ENCODE data around the gene DLGAP1.

DLGAP1 gene

DNA sequence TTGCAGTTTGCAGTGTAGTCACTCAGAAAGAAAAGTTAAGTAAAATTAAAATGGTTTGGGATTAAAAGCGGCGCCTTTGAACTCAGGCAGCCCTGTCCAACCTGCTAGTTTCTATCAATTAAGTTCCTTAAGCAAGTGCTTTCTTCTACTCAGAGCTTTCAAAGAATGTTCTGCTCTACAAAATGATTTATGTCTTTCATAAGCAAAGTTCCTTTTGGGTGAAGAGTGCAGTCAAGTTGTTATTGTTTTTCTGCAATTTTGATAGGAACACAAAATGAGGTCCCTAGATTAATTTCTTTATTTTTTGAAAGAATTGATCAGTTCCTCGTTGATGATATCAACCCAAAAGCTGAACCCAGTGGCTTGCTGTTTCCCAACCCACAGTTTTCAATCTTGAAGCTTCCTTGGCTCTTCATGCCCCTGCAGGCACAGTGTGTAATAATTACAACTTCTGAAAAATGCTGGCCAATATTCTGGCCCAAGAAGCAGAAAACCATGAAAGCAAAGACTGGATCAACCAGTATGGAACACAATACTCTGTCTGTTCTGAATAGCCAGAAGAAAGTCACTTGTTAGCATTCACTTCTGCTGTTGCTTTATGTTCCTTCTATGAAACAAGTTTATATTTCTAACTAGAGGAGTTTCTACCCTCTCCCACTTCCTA, 916.0 kb downstream of the DLGAP1 start:
- H3K9me3 ChIP-seq (ENCODE audit: control insufficient read depth, low read length): no peaks in the 10 kb centered on the region
- no peaks in the 10 kb centered on the region for H3K36me3 ChIP-seq (ENCODE audit: control insufficient read depth, insufficient read depth, low read length)
- peaks cover 22% of the 10 kb centered on the region for H3K4me1 ChIP-seq (ENCODE audit: control insufficient read depth, insufficient read depth, low read length)
- no peaks in the 10 kb centered on the region for H3K27me3 ChIP-seq (ENCODE audit: control insufficient read depth, insufficient read depth, low read length)
- no peak overlapping the region for H3K4me3 ChIP-seq (ENCODE audit: low read length)
- H3K9ac ChIP-seq (ENCODE audit: low read length): no peak overlapping the region

DNA sequence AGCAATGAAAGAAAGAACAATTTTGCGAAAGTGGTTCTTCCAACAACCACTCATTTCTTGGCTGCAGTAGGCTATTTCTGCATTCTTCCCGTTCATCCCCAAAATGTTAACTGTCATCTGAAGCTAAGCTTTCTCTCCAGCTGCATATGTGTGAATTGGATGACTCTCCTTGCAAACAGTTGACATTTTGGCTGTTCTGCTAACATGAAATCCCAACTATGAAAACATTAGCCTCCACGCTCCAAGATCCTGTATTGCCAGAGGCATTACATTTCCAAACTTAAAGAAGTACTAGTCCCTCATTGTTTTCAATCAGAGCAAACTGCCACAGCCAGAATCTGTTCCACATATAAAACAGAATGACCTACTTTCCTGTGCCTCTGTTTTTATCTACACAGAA, 916.7 kb downstream of the DLGAP1 start:
- no peaks in the 10 kb centered on the region for H3K9me3 ChIP-seq (ENCODE audit: control insufficient read depth, low read length)
- H3K4me3 ChIP-seq (ENCODE audit: low read length): no peak overlapping the region
- H3K4me1 ChIP-seq (ENCODE audit: control insufficient read depth, insufficient read depth, low read length): peaks cover 22% of the 10 kb centered on the region
- H3K27me3 ChIP-seq (ENCODE audit: control insufficient read depth, insufficient read depth, low read length): no peaks in the 10 kb centered on the region
- no peak overlapping the region for H3K9ac ChIP-seq (ENCODE audit: low read length)
- no peaks in the 10 kb centered on the region for H3K36me3 ChIP-seq (ENCODE audit: control insufficient read depth, insufficient read depth, low read length)

DNA sequence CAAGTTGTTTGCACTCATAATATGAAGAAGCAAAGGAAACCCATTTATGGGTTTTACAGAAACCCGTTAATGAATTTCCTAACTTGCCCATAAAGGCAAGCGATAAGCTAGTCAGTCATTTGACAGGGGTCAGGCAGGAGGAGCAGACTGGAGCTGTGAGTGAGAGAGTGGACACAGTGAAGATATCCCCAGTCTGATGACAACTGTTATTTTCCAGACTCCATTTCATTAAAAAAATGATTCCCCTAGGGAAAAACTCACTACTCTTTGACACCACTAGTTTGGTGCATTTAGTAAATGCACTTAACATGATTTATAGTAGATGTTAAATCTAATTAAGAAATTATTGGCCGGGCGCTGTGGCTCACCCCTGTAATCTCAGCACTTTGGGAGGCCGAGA, 924.3 kb downstream of the DLGAP1 start:
- no peaks in the 10 kb centered on the region for H3K27me3 ChIP-seq (ENCODE audit: control insufficient read depth, insufficient read depth, low read length)
- H3K9me3 ChIP-seq (ENCODE audit: control insufficient read depth, low read length): no peaks in the 10 kb centered on the region
- no peaks in the 10 kb centered on the region for H3K36me3 ChIP-seq (ENCODE audit: control insufficient read depth, insufficient read depth, low read length)
- H3K4me1 ChIP-seq (ENCODE audit: control insufficient read depth, insufficient read depth, low read length): peaks cover 8% of the 10 kb centered on the region
- no peak overlapping the region for H3K9ac ChIP-seq (ENCODE audit: low read length)
- H3K4me3 ChIP-seq (ENCODE audit: low read length): no peak overlapping the region

DNA sequence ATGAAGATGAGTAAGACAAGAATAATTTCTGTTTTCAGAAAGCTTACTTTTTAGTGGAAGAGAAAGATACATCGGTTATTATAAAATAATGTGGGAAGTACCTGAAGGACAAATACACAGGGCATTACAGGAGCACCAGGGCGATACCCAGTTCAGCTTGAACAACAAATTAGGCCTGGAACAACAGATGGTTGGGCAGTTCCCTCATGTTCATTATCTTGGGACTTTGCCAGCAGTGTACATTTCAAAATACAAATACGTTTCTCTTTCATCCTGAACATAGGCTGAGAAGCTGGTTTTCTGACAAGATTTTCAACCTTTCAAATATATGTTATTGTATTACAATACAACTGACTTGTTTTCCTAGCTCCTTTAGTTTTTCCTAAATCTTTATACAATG, 925.5 kb downstream of the DLGAP1 start:
- Histone ChIP-seq H3K9ac (ENCODE audit: low read length) (no peak overlapping the region), H3K4me3 (ENCODE audit: low read length) (no peak overlapping the region), H3K9me3 (ENCODE audit: control insufficient read depth, low read length) (no peaks in the 10 kb centered on the region), H3K4me1 (ENCODE audit: control insufficient read depth, insufficient read depth, low read length) (peaks cover 8% of the 10 kb centered on the region), H3K27me3 (ENCODE audit: control insufficient read depth, insufficient read depth, low read length) (no peaks in the 10 kb centered on the region), H3K36me3 (ENCODE audit: control insufficient read depth, insufficient read depth, low read length) (no peaks in the 10 kb centered on the region)

DNA sequence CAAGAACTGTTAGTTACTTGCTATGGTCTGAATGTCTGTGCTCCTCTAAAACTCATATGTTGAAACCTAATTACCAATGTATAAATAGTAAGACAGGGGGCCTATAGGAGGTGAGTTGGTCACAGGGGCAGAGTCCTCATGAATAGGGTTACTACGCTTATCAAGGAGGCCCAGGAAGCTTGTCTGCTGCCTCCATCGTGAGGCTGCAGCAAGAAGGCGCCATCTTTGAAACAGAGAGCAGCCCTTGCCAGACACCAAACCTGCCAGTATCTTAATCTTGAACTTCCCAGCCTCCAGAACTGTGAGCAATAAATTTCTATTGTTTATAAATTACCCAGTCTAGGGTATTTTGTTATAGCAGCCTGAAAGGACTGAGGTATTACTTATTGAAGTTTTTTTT, 926.0 kb downstream of the DLGAP1 start:
- H3K4me1 ChIP-seq (ENCODE audit: control insufficient read depth, insufficient read depth, low read length): peaks cover 8% of the 10 kb centered on the region
- H3K27me3 ChIP-seq (ENCODE audit: control insufficient read depth, insufficient read depth, low read length): no peaks in the 10 kb centered on the region

DNA sequence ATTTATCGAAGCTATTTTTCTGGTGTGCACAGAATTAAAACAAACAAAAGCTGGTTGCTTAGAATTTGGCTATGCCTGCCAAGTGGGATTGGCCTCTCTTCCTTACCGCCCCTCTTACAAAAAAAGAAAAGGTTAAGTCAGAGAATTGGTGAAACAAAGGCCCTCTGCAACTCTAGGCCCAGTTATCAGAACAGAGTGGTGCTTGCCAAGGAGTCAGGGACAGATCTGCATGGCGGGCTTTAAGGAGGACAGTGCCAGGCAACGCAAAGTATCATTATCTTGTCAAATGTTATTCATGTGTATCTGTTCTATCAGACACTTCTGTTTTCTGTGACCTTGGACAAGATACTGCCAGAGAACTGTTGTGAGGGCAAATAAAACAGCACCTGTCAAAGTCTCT, 926.9 kb downstream of the DLGAP1 start:
- no peaks in the 10 kb centered on the region for H3K36me3 ChIP-seq (ENCODE audit: control insufficient read depth, insufficient read depth, low read length)
- peaks cover 8% of the 10 kb centered on the region for H3K4me1 ChIP-seq (ENCODE audit: control insufficient read depth, insufficient read depth, low read length)
- no peak overlapping the region for H3K4me3 ChIP-seq (ENCODE audit: low read length)
- no peaks in the 10 kb centered on the region for H3K9me3 ChIP-seq (ENCODE audit: control insufficient read depth, low read length)
- H3K27me3 ChIP-seq (ENCODE audit: control insufficient read depth, insufficient read depth, low read length): no peaks in the 10 kb centered on the region
- H3K9ac ChIP-seq (ENCODE audit: low read length): no peak overlapping the region

More for the DNA sequence above, 926.0 kb downstream of the DLGAP1 start:
- Histone ChIP-seq H3K9me3 (ENCODE audit: control insufficient read depth, low read length) (no peaks in the 10 kb centered on the region), H3K9ac (ENCODE audit: low read length) (no peak overlapping the region), H3K4me3 (ENCODE audit: low read length) (no peak overlapping the region), H3K36me3 (ENCODE audit: control insufficient read depth, insufficient read depth, low read length) (no peaks in the 10 kb centered on the region)

DNA sequence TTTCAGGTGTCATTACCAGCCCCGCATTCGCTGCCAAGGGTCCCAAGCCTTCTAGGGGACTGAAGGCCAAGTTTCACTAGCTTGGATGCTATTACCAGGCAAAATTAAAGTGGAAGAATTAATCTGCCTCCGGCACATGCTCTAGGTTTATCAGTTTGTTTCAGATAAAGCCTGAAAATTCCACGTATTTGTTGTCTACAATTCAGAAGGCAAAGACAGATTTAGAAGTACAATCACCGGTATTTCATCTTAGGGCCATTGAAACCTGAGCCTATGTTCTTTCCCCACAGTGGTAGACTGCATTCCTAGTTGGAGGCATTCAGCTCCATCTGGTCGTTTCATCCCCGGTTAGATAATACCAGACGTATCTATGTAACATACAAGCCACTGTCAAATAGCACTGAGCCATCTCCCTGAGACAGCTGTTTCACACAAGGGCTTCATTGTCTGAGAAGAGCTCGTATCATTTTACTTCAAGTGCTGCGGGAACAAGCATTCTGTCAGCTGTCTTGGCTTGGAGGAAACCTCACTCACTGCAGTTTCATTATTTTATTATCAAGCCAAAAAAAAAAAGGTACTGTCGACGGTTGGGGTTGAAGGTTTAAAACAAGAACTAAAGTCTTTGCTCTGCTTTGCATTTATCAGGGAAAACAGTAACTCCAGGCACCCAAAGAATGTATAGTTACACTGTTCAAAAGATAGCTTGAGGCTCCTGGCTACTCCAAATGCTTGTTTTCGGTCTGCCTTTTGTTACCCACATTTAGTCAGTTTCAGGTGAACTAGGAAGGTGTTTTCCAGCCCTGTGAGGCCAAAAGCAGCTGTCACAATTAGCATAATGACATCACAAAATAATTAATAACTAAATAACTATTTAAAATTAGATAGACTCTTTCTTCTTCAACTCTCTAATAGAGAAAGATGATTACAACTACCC, 928.4 kb downstream of the DLGAP1 start:
- no peak overlapping the region for H3K9ac ChIP-seq (ENCODE audit: low read length)
- no peak overlapping the region for H3K4me3 ChIP-seq (ENCODE audit: low read length)

DNA sequence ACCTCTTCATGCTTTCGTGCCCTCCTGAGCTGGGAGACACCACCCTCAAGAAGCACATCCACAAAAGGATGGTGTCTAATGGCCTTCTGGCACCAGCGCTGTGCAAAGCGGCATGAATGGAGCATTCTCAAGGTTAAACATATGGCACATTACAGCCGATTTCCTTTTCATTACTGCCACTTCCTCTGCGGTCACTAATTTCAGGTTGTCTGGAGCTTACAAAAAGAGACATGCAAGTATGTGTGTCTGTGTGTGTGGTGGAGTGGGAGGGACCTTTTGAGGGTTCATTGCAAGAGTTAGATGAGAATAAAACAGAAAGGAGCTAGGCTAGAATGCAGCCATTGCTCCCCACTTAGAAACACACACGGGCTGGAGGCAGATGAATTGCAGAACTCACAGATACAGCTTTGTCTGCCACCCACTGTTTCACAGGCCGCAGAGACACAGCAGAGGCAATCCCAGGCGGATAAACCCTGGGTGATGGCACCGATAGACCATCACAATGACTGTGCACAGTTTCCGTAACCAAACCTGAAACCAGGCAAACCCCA, 929.2 kb downstream of the DLGAP1 start:
- Histone ChIP-seq H3K9me3 (ENCODE audit: control insufficient read depth, low read length) (no peaks in the 10 kb centered on the region), H3K9ac (ENCODE audit: low read length) (no peak overlapping the region), H3K27me3 (ENCODE audit: control insufficient read depth, insufficient read depth, low read length) (no peaks in the 10 kb centered on the region), H3K4me1 (ENCODE audit: control insufficient read depth, insufficient read depth, low read length) (peaks cover 8% of the 10 kb centered on the region), H3K4me3 (ENCODE audit: low read length) (no peak overlapping the region), H3K36me3 (ENCODE audit: control insufficient read depth, insufficient read depth, low read length) (no peaks in the 10 kb centered on the region)

More for the DNA sequence above, 928.4 kb downstream of the DLGAP1 start:
- no peaks in the 10 kb centered on the region for H3K9me3 ChIP-seq (ENCODE audit: control insufficient read depth, low read length)
- no peaks in the 10 kb centered on the region for H3K36me3 ChIP-seq (ENCODE audit: control insufficient read depth, insufficient read depth, low read length)
- no peaks in the 10 kb centered on the region for H3K27me3 ChIP-seq (ENCODE audit: control insufficient read depth, insufficient read depth, low read length)
- peaks cover 8% of the 10 kb centered on the region for H3K4me1 ChIP-seq (ENCODE audit: control insufficient read depth, insufficient read depth, low read length)

DNA sequence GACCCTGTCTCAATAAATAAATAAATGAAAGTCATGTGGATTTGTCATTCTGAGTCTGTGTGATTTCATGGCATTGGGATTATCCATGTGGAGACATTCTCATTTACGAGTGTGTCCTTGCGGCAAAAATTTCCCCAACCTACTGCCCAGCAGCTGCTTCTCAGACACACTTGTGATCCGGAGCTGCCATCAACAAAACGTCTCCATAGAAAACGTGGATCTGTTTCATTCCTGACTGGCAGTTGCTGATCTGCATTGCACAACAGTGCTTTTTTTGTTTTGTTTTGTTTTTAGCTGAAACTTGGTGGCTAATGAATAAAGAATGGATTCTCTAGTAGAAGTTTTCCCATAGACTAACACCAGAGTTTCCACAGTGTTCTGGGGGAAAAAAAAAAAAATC, 930.4 kb downstream of the DLGAP1 start:
- Histone ChIP-seq H3K9me3 (ENCODE audit: control insufficient read depth, low read length) (no peaks in the 10 kb centered on the region), H3K4me3 (ENCODE audit: low read length) (no peak overlapping the region), H3K9ac (ENCODE audit: low read length) (no peak overlapping the region), H3K27me3 (ENCODE audit: control insufficient read depth, insufficient read depth, low read length) (no peaks in the 10 kb centered on the region), H3K36me3 (ENCODE audit: control insufficient read depth, insufficient read depth, low read length) (no peaks in the 10 kb centered on the region), H3K4me1 (ENCODE audit: control insufficient read depth, insufficient read depth, low read length) (peaks cover 3% of the 10 kb centered on the region)

DNA sequence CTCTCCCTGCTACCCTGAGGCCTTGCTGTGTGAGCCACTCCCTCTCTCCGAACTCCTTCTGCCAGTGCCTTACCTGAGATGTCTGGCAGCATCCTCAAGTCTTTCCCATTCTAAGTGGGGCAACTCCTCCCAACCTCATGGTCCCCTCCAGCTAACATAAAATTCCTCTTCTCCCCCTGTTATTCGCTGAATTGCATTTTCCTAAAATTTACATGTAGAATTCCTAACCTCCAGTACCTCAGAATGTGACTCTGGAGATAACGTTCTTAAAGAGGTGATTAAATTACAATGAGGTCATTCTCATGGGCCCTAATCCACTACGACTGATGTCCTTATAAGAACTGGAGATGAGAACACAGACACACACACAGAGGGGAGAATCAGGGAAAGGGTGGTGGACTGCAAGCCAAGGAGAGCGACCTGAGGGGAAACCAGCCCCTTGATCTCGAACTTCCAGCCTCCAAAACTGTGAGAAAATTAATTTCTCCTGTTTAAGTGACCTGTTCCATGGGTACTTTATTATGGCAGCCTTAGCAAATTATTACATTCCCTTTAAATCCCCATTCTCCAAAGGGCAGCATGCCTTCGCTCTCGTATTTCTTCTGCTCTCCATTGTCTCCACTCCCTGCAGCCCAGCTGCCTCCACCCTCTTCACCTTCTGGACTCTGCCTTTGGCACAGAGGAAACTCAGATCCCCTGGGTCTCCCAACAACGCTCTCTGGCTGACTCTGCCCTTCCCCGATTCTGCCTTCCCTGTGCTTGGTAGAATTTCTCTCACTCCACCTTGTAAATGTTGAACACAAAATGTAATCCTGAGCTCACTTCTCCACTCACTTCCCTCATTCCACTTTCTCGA, 934.6 kb downstream of the DLGAP1 start:
- Histone ChIP-seq H3K27me3 (ENCODE audit: control insufficient read depth, insufficient read depth, low read length) (no peaks in the 10 kb centered on the region), H3K9me3 (ENCODE audit: control insufficient read depth, low read length) (no peaks in the 10 kb centered on the region), H3K4me1 (ENCODE audit: control insufficient read depth, insufficient read depth, low read length) (no peaks in the 10 kb centered on the region), H3K36me3 (ENCODE audit: control insufficient read depth, insufficient read depth, low read length) (no peaks in the 10 kb centered on the region), H3K9ac (ENCODE audit: low read length) (no peak overlapping the region), H3K4me3 (ENCODE audit: low read length) (no peak overlapping the region)

DNA sequence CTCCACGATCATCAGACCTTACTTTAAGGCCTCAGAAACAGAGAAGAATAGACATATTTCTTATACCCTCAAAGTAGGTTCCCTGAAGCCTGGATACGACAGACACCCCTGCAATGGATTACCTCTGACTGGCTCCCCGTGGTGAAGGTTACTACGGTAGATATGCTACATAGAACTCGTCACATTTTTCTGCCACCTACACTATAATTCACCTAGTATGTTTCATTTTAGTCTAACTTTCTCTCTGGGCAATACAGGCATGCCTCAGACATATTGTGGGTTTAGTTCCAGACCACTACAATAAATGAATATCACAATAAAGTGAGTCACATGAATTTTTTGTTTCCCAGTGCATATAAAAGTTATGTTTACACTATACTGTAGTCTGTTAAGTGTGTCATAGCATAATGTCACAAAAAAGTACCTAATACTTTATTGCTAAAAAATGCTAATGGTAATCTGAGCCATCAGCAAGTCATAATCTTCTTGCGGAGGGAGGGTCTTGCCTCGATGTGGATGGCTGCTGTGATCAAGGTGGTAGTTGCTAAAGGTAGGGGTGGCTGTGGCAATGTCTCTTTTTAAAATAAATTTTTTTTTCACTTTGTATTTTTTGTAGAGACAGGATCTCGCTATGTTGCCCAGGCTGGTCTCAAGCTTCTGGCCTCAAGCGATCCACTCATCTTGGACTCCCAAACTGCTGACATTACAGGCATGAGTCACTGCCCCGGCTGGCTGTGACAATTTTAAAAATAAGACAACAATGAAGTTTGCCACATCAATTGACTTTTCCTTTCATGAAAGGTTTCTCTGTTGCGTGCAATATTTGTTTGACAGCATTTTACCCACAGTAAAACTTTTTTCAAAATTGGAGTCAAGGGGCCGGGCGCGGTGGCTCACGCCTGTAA, 940.5 kb downstream of the DLGAP1 start:
- peaks cover 12% of the 10 kb centered on the region for H3K4me1 ChIP-seq (ENCODE audit: control insufficient read depth, insufficient read depth, low read length)
- H3K4me3 ChIP-seq (ENCODE audit: low read length): no peak overlapping the region
- H3K27me3 ChIP-seq (ENCODE audit: control insufficient read depth, insufficient read depth, low read length): no peaks in the 10 kb centered on the region
- H3K9me3 ChIP-seq (ENCODE audit: control insufficient read depth, low read length): no peaks in the 10 kb centered on the region
- H3K9ac ChIP-seq (ENCODE audit: low read length): no peak overlapping the region
- no peaks in the 10 kb centered on the region for H3K36me3 ChIP-seq (ENCODE audit: control insufficient read depth, insufficient read depth, low read length)
